Iris pigment epithelial cell (primary cell): ENCODE data around the gene TM4SF20.

Experiments
- DNase-seq: peaks from one replicate; pipeline ENCODE4 v3.0.0-alpha.2; 2011; ENCODE audit warnings: low read depth

Gene TM4SF20

GRCh38 chr2:227379095-227379494 lies at the start of gene TM4SF20:
TSS of gene TM4SF20 (minus strand) at chr2:227379306. CDS start at chr2:227379268, 38 bp downstream.
- no peak for DNase-seq

- peak; percentile 86 for DNase-seq
Measured at GRCh38 chr2:227428731-227429285, 49.7 kb upstream of the TM4SF20 start.

GRCh38 chr2:227423656-227424499 lies 44.8 kb upstream of the TM4SF20 start:
- no peak for DNase-seq

- DNase-seq = no peak
Measured at GRCh38 chr2:227420087-227421052, 41.3 kb upstream of the TM4SF20 start.

- DNase-seq = no peak
Measured at GRCh38 chr2:227416701-227417100, 37.6 kb upstream of the TM4SF20 start.

GRCh38 chr2:227415538-227416424 lies 36.7 kb upstream of the TM4SF20 start:
- DNase-seq = peak; percentile 91

- peak; percentile 94 for DNase-seq
Measured at GRCh38 chr2:227414846-227415245, 35.7 kb upstream of the TM4SF20 start.

- DNase-seq = no peak
Measured at GRCh38 chr2:227413371-227413770, 34.3 kb upstream of the TM4SF20 start.

GRCh38 chr2:227412877-227413276 lies 33.8 kb upstream of the TM4SF20 start:
- DNase-seq = no peak

- DNase-seq = peak; percentile 78
Measured at GRCh38 chr2:227411990-227412350, 32.9 kb upstream of the TM4SF20 start.

- peak; percentile 92 for DNase-seq
Measured at GRCh38 chr2:227411320-227411989, 32.3 kb upstream of the TM4SF20 start.

- DNase-seq = peak; percentile 62
Measured at GRCh38 chr2:227410191-227410590, 31.1 kb upstream of the TM4SF20 start.

- DNase-seq = peak; percentile 90
Measured at GRCh38 chr2:227407591-227408151, 28.6 kb upstream of the TM4SF20 start.

GRCh38 chr2:227406177-227407031 lies 27.3 kb upstream of the TM4SF20 start:
- peak; percentile 96 for DNase-seq

- no peak for DNase-seq
Measured at GRCh38 chr2:227404585-227405271, 25.6 kb upstream of the TM4SF20 start.

GRCh38 chr2:227402959-227403358 lies 23.9 kb upstream of the TM4SF20 start:
- DNase-seq = no peak

- DNase-seq = no peak
Measured at GRCh38 chr2:227402321-227402720, 23.2 kb upstream of the TM4SF20 start.

- DNase-seq = no peak
Measured at GRCh38 chr2:227401550-227401949, 22.4 kb upstream of the TM4SF20 start.
